Neuronal stem cell (in vitro differentiated cells): Measurements from ENCODE around the gene TPTE2.

Experiments used
- DNase-seq: peaks from one replicate; pipeline ENCODE4 v3.0.0-alpha.2; 2013; ENCODE audit warnings: low spot score
- H2AFZ ChIP-seq: one replicate; pipeline ENCODE4 v1.6.1; 2013; ENCODE audit warnings: mild to moderate bottlenecking, low read length, inconsistent platforms
- H2AK5ac ChIP-seq: 2 replicates; pipeline ENCODE4 v1.6.1; 2013; ENCODE audit warnings: low read depth, mild to moderate bottlenecking, inconsistent platforms, low read length, moderate library complexity, mixed read lengths
- H2BK120ac ChIP-seq: 2 replicates; pipeline ENCODE4 v1.6.1; 2013; ENCODE audit warnings: low read depth, mild to moderate bottlenecking, inconsistent platforms, low read length, moderate library complexity, mixed read lengths
- H2BK12ac ChIP-seq: one replicate; pipeline ENCODE4 v1.6.1; 2013; ENCODE audit warnings: low read length, inconsistent platforms
- H2BK15ac ChIP-seq: 2 replicates; pipeline ENCODE4 v1.6.1; 2013; ENCODE audit warnings: mild to moderate bottlenecking, low read length, inconsistent platforms, mixed read lengths
- H2BK5ac ChIP-seq: one replicate; pipeline ENCODE4 v1.6.1; 2013; ENCODE audit warnings: inconsistent platforms, mild to moderate bottlenecking, low read length, moderate library complexity
- H3K14ac ChIP-seq: one replicate; pipeline ENCODE4 v1.6.1; 2013; ENCODE audit warnings: low read length, inconsistent platforms
- H3K18ac ChIP-seq: 2 replicates; pipeline ENCODE4 v1.6.1; 2013; ENCODE audit warnings: low read length, inconsistent platforms
- H3K23ac ChIP-seq: 2 replicates; pipeline ENCODE4 v1.6.1; 2013; ENCODE audit warnings: low read depth, mild to moderate bottlenecking, mixed read lengths, low read length, inconsistent platforms; ENCODE audit not compliant: poor library complexity
- H3K27ac ChIP-seq: replicated peaks from 3 replicates; pipeline ENCODE4 v1.5.1; 2013; ENCODE audit warnings: low read length, inconsistent platforms
- H3K27me3 ChIP-seq, 3 experiments: 2 replicates each; pipeline ENCODE4 v1.6.1; 2013; ENCODE audit warnings: low read length in 3 of 3, mild to moderate bottlenecking in 2 of 3, inconsistent platforms in 1 of 3, low read depth in 1 of 3, mixed read lengths in 1 of 3, moderate library complexity in 1 of 3; ENCODE audit not compliant: control insufficient read depth in 3 of 3, insufficient read depth in 3 of 3
- H3K36me3 ChIP-seq, 2 donors: replicated peaks in 1 of 2; 2 replicates each; pipeline ENCODE4 v1.6.1; 2013; ENCODE audit warnings: low read length in 2 of 2; ENCODE audit not compliant: control insufficient read depth in 2 of 2, insufficient read depth in 2 of 2
- H3K4ac ChIP-seq: 2 replicates; pipeline ENCODE4 v1.6.1; 2013; ENCODE audit warnings: inconsistent platforms, mild to moderate bottlenecking, low read length, moderate library complexity
- H3K4me1 ChIP-seq, 2 donors: 1 replicate in 1 of 2; 2 replicates in 1 of 2; pipeline ENCODE4 v1.6.1; 2013; ENCODE audit warnings: low read length in 2 of 2, low read depth in 1 of 2; ENCODE audit not compliant: control insufficient read depth in 2 of 2, insufficient read depth in 1 of 2
- H3K4me2 ChIP-seq: one replicate; pipeline ENCODE4 v1.6.1; 2013; ENCODE audit warnings: mild to moderate bottlenecking, low read length, inconsistent platforms; ENCODE audit not compliant: insufficient read depth, poor library complexity, severe bottlenecking
- H3K4me3 ChIP-seq, 2 donors: 2 replicates each; pipeline ENCODE4 v1.5.1; 2013; ENCODE audit warnings: low read length in 2 of 2, mild to moderate bottlenecking in 2 of 2, inconsistent platforms in 1 of 2, moderate library complexity in 1 of 2
- H3K79me1 ChIP-seq: one replicate; pipeline ENCODE4 v1.6.1; 2013; ENCODE audit warnings: low read depth, mild to moderate bottlenecking, inconsistent platforms, low read length, moderate library complexity
- H3K9ac ChIP-seq: one replicate; pipeline ENCODE4 v1.6.1; 2013; ENCODE audit warnings: mild to moderate bottlenecking, low read depth, low read length, inconsistent platforms; ENCODE audit not compliant: poor library complexity
- H3K9me3 ChIP-seq, 2 donors: replicated peaks in 1 of 2; 2 replicates each; pipeline versions ENCODE3 to v1.6.1; 2013; ENCODE audit warnings: low read length in 2 of 2, mild to moderate bottlenecking in 2 of 2, inconsistent platforms in 1 of 2, low read depth in 1 of 2, mixed read lengths in 1 of 2, moderate library complexity in 1 of 2; ENCODE audit not compliant: control insufficient read depth in 2 of 2, insufficient read depth in 1 of 2
- H4K8ac ChIP-seq: one replicate; pipeline ENCODE4 v1.6.1; 2013; ENCODE audit warnings: low read depth, mild to moderate bottlenecking, inconsistent platforms, low read length, moderate library complexity
- H4K91ac ChIP-seq: one replicate; pipeline ENCODE4 v1.6.1; 2013; ENCODE audit warnings: low read length, low read depth, mild to moderate bottlenecking, inconsistent platforms; ENCODE audit not compliant: poor library complexity
- WGBS, 2 donors: extraction: QIAGEN DNeasy Blood & Tissue Kit; methylation state at CpG; one replicate each; pipeline ENCODE4 v1.1.7; 2013; ENCODE audit warnings: missing lambda C conversion rate in 2 of 2, mixed read lengths in 1 of 2; ENCODE audit not compliant: insufficient read length in 2 of 2, insufficient replicate concordance in 1 of 2; ENCODE audit errors: extremely low coverage in 2 of 2; 5-methylcytosine and 5-hydroxymethylcytosine counted together

TPTE2 gene

DNA sequence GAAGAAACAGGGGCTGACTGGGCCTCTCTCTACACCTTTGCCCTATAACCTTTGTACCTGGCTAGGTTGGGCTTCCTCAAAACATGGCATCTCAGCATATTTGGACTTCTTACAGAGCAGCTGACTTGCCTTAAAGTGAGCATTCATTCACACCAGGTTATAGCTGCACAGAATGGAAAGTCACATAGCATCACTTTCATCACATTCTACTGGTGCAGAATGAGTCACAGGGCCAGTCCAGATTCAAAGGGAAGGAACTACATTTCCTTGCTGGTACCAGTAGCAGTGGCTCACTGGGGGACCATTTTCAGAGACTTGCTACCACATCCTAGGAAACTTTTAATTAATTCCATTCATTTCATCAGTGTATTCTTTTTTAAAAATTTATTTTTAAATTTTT is 20.3 kb upstream of the TPTE2 start:
- Histone ChIP-seq H3K36me3 (no peaks in the 10 kb centered on the region), H3K79me1 (no peaks in the 10 kb centered on the region), H3K4me3 (no peak overlapping the region), H3K4ac (no peak overlapping the region), H4K91ac (no peak overlapping the region), H3K4me2 (no peak overlapping the region), H2BK5ac (no peak overlapping the region), H3K18ac (no peak overlapping the region), H2AK5ac (no peak overlapping the region), H4K8ac (no peak overlapping the region), H2BK12ac (no peak overlapping the region), H2AFZ (no peak overlapping the region), H2BK120ac (no peak overlapping the region), H3K9me3 (peaks cover 0 to 12% of the 10 kb centered on the region in 2 donors), H3K4me1 (no peaks in the 10 kb centered on the region), H3K14ac (no peak overlapping the region), H3K27ac (no peak overlapping the region), H2BK15ac (no peak overlapping the region), H3K9ac (no peak overlapping the region), H3K27me3 (no peaks in the 10 kb centered on the region), H3K23ac (no peak overlapping the region)
- no peak for DNase-seq

DNA sequence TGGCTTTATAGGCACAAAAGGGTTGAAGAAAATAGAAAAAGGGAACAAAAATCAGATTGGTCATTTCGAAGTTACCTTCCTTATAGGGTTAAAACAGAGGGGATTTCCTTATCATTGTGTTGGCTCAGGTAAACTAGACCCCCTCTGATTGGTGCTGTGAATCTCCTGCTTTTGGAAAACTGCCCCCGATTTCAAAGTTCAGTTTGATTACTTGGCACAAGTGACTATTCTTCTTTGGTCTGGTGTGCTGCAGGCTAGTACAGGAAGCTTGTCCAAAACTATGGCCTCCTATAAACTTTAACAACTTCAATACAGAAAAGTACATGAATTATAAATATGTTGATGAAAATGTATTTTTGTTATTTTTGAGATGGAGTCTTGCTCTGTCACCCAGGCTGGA is 13.9 kb upstream of the TPTE2 start:
- no peak overlapping the region for H2BK15ac ChIP-seq
- H2BK120ac ChIP-seq = no peak overlapping the region
- no peak overlapping the region for H2BK12ac ChIP-seq
- H3K27ac ChIP-seq = no peak overlapping the region
- no peak overlapping the region for H2BK5ac ChIP-seq
- WGBS, 2 donors = no CpG with 5 or more reads among the region's 2 CpGs
- no peak overlapping the region for H3K4me3 ChIP-seq
- no peak overlapping the region for H3K9ac ChIP-seq
- no peaks in the 10 kb centered on the region for H3K4me1 ChIP-seq
- H3K4me2 ChIP-seq = no peak overlapping the region
- H3K79me1 ChIP-seq = no peaks in the 10 kb centered on the region
- no peak overlapping the region for H2AK5ac ChIP-seq
- H3K36me3 ChIP-seq = no peaks in the 10 kb centered on the region
- no peak overlapping the region for H2AFZ ChIP-seq
- peaks cover 0 to 12% of the 10 kb centered on the region in 2 donors for H3K9me3 ChIP-seq
- H3K14ac ChIP-seq = no peak overlapping the region
- no peak overlapping the region for H3K18ac ChIP-seq
- DNase-seq = no peak
- H4K91ac ChIP-seq = no peak overlapping the region
- no peak overlapping the region for H4K8ac ChIP-seq
- no peak overlapping the region for H3K23ac ChIP-seq
- no peak overlapping the region for H3K4ac ChIP-seq
- no peaks in the 10 kb centered on the region for H3K27me3 ChIP-seq

DNA sequence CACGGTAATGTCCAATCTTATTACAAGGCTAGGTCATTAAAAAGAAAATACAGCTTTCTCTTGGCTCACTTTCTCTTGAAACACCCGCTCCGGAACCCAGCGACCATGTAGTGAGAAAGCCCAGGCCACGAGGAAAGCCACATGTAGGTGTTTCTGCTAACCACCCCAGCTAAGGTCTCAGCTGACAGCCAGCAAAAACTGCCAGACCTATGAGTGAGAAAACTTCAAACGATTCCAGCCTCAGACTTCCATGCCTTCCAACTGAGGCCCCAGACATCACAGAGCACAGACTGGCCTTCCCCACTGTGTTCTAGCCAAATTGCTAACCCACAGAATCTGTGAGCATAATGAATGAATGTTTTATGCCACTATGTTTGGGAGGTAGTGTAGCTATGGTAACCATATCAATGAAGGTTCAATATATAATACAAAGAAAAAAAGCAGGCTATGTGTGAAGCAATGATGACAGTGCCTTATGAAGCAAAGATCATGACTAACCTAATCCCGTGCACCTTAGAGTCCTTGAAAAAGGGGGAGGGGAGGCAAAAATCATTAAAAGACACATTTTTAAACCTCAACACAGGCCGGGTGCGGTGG is 11.9 kb upstream of the TPTE2 start:
- Histone ChIP-seq H3K36me3 (no peaks in the 10 kb centered on the region), H2BK120ac (no peak overlapping the region), H2AK5ac (no peak overlapping the region), H4K91ac (no peak overlapping the region), H3K79me1 (no peaks in the 10 kb centered on the region), H3K4ac (no peak overlapping the region), H3K27me3 (no peaks in the 10 kb centered on the region), H3K9me3 (peaks cover 0 to 9% of the 10 kb centered on the region in 2 donors), H3K23ac (no peak overlapping the region), H3K4me3 (no peak overlapping the region), H4K8ac (no peak overlapping the region), H2BK5ac (no peak overlapping the region), H3K4me1 (no peaks in the 10 kb centered on the region), H3K4me2 (no peak overlapping the region), H3K18ac (no peak overlapping the region), H3K9ac (no peak overlapping the region), H2AFZ (no peak overlapping the region), H2BK12ac (no peak overlapping the region), H3K14ac (no peak overlapping the region), H2BK15ac (no peak overlapping the region), H3K27ac (no peak overlapping the region)
- no peak for DNase-seq
- WGBS, 2 donors = no CpG with 5 or more reads among the region's 9 CpGs

DNA sequence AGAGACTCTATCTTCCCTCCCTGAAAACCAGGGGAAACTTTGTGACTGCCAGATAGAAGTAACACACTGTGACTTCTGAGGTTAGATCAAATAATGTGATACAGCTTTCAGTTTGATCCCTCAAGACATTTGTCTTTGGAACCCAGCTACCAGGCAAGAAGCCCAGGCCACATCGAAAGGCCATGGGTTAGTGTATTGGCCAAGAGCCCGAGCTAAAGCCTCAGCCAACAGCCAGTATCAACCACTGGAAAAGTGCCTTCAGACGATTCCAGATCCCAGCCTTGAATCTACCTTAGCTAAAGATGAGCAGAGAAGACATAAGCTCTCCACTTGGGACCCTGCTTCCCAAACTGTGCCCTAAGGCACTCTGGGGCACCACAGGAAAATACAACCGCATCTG is 10.9 kb upstream of the TPTE2 start:
- no peak overlapping the region for H2AK5ac ChIP-seq
- DNase-seq = no peak
- no peak overlapping the region for H2BK12ac ChIP-seq
- no peak overlapping the region for H2AFZ ChIP-seq
- H3K18ac ChIP-seq = no peak overlapping the region
- no peaks in the 10 kb centered on the region for H3K4me1 ChIP-seq
- no peak overlapping the region for H2BK15ac ChIP-seq
- no peak overlapping the region for H3K9ac ChIP-seq
- no peaks in the 10 kb centered on the region for H3K79me1 ChIP-seq
- H3K23ac ChIP-seq = no peak overlapping the region
- no CpG with 5 or more reads among the region's 4 CpGs for WGBS, 2 donors
- no peak overlapping the region for H2BK120ac ChIP-seq
- H3K36me3 ChIP-seq = no peaks in the 10 kb centered on the region
- H3K4ac ChIP-seq = no peak overlapping the region
- no peaks in the 10 kb centered on the region for H3K27me3 ChIP-seq
- no peak overlapping the region for H2BK5ac ChIP-seq
- no peak overlapping the region for H4K91ac ChIP-seq
- H3K14ac ChIP-seq = no peak overlapping the region
- H3K4me2 ChIP-seq = no peak overlapping the region
- no peak overlapping the region for H4K8ac ChIP-seq
- H3K4me3 ChIP-seq = no peak overlapping the region
- H3K27ac ChIP-seq = no peak overlapping the region
- H3K9me3 ChIP-seq = peaks cover 0 to 10% of the 10 kb centered on the region in 2 donors
